ENCODE data around the gene NADSYN1. TPM values are rescaled to one million over a fixed set of nuclear protein-coding genes. Genes with fewer than 3 reads are reported as not detected.

Gene NADSYN1
- total RNA-seq, 4 donors from 2014 or later: 183 to 349 (median 294) TPM

- peak; percentile 62 to 86 (median 66) for DNase-seq
- H3K4me1 ChIP-seq: peaks cover 0 to 37% (median 7%) of the 10 kb centered on the region in 4 donors
- peaks cover 0 to 28% (median 0%) of the 10 kb centered on the region in 3 donors for H3K36me3 ChIP-seq
- no peaks in the 10 kb centered on the region for H3K27me3 ChIP-seq
- TF ChIP-seq POLR2A (IDR thresholded peaks at IDR 0.05): no peak
- TF ChIP-seq, protein P1, sequence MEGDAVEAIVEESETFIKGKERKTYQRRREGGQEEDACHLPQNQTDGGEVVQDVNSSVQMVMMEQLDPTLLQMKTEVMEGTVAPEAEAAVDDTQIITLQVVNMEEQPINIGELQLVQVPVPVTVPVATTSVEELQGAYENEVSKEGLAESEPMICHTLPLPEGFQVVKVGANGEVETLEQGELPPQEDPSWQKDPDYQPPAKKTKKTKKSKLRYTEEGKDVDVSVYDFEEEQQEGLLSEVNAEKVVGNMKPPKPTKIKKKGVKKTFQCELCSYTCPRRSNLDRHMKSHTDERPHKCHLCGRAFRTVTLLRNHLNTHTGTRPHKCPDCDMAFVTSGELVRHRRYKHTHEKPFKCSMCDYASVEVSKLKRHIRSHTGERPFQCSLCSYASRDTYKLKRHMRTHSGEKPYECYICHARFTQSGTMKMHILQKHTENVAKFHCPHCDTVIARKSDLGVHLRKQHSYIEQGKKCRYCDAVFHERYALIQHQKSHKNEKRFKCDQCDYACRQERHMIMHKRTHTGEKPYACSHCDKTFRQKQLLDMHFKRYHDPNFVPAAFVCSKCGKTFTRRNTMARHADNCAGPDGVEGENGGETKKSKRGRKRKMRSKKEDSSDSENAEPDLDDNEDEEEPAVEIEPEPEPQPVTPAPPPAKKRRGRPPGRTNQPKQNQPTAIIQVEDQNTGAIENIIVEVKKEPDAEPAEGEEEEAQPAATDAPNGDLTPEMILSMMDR (IDR thresholded peaks at IDR 0.05): no peak
- H3K27ac ChIP-seq: peak overlapping the region; percentile 83 to 94 (median 88)
- H3K9me3 ChIP-seq: no peaks in the 10 kb centered on the region
- H3K4me3 ChIP-seq: peak overlapping the region; percentile 82 to 99 (median 89)
These were observed 585 bp upstream of the NADSYN1 start for GRCh38 chr11:71452199-71453036.

DNA sequence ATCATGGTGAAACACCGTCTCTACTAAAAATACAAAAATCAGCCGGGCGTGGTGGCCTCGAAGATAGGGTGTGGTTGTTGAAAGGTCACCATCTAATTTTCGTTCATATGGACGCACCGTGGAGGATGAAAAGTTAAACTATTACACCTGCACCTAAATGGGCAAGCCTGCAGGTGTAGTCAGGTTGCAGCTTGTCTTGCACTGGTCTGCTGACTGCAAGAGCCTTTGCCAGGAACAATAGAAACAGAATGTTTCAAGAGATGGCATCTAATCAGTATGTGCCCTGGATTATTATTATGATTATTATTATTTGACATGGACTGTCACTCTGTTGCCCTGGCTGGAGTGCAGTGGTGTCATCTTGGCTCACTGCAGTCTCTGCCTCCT lies 908 bp downstream of the NADSYN1 start:
- TF ChIP-seq, protein P1 (IDR thresholded peaks at IDR 0.05): no peak
- TF ChIP-seq POLR2A (IDR thresholded peaks at IDR 0.05): no peak
- Histone ChIP-seq H3K4me1 (peaks cover 0 to 35% (median 7%) of the 10 kb centered on the region in 4 donors), H3K27ac (peak overlapping the region; percentile 83 to 94 (median 88))

GRCh38 chr11:71454470-71455113 lies 1.6 kb downstream of the NADSYN1 start:
- Histone ChIP-seq H3K9me3 (no peaks in the 10 kb centered on the region), H3K27me3 (no peaks in the 10 kb centered on the region), H3K4me3 (peak overlapping the region in 2 of 4 donors; percentile 92 to 99), H3K27ac (peak overlapping the region in 2 of 4 donors; percentile 42 to 94), H3K36me3 (peaks cover 0 to 50% (median 0%) of the 10 kb centered on the region in 3 donors), H3K4me1 (peaks cover 0 to 30% (median 5%) of the 10 kb centered on the region in 4 donors)
- peak; percentile 25 to 78 (median 62) for DNase-seq
- TF ChIP-seq, protein P1 (IDR thresholded peaks at IDR 0.05): peak in 4 of 6 experiments; percentile 27 to 69 (median 62)
- TF ChIP-seq POLR2A (IDR thresholded peaks at IDR 0.05): peak; percentile 33 to 64

More for the DNA sequence above, 908 bp downstream of the NADSYN1 start:
- peak overlapping the region; percentile 82 to 99 (median 89) for H3K4me3 ChIP-seq
- no peaks in the 10 kb centered on the region for H3K9me3 ChIP-seq
- H3K36me3 ChIP-seq: peaks cover 0 to 43% (median 0%) of the 10 kb centered on the region in 3 donors
- DNase-seq: no peak
- no peaks in the 10 kb centered on the region for H3K27me3 ChIP-seq

GRCh38 chr11:71456294-71456693 lies 3.3 kb downstream of the NADSYN1 start:
- no peaks in the 10 kb centered on the region for H3K27me3 ChIP-seq
- H3K4me1 ChIP-seq: peaks cover 0 to 20% (median 5%) of the 10 kb centered on the region in 4 donors
- no peak overlapping the region for H3K4me3 ChIP-seq
- H3K27ac ChIP-seq: no peak overlapping the region
- peak in 1 of 3 donors; percentile 18 for DNase-seq
- H3K36me3 ChIP-seq: peaks cover 0 to 67% (median 0%) of the 10 kb centered on the region in 3 donors
- H3K9me3 ChIP-seq: no peaks in the 10 kb centered on the region
- TF ChIP-seq, protein P1 (IDR thresholded peaks at IDR 0.05): no peak
- TF ChIP-seq POLR2A (IDR thresholded peaks at IDR 0.05): no peak

DNA sequence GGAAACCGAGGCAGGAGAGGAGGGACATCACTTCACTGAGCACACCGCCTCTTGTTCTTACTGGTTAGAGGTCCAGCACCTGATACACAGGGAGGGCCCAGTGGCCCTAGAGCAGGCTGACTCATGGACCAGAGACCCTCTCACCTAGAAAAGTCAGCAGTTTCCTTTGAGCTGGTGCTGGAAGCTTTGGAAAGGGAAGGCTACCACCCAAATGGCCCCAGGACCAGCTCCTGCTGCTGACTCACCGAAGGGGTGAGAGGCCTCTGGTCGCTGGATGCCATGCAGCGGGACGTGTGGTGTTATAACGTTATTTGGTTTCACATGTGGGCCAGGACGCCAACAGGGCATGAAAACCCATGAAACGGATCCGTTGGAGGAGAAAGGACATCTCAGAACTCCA lies 3.8 kb downstream of the NADSYN1 start:
- TF ChIP-seq, protein P1 (IDR thresholded peaks at IDR 0.05): no peak
- no peak for TF ChIP-seq POLR2A (IDR thresholded peaks at IDR 0.05)
- Histone ChIP-seq H3K36me3 (peaks cover 0 to 72% (median 0%) of the 10 kb centered on the region in 3 donors), H3K27me3 (no peaks in the 10 kb centered on the region), H3K4me1 (peaks cover 0 to 15% (median 5%) of the 10 kb centered on the region in 4 donors), H3K9me3 (no peaks in the 10 kb centered on the region), H3K4me3 (no peak overlapping the region), H3K27ac (no peak overlapping the region)
- peak in 1 of 3 donors; percentile 8 for DNase-seq
